H1 (cell line): ENCODE data around the gene KIN.

Experiments
- CHD2 ChIP-seq: IDR thresholded peaks from 2 replicates; pipeline ENCODE4 v1.6.1; 2012; ENCODE audit warnings: low read length, improper control_type of control experiment
- CTCF ChIP-seq, 3 experiments: IDR thresholded peaks; 1 replicate in 2 of 3; 2 replicates in 1 of 3; pipeline versions ENCODE4 v1.5.1 to v1.6.1; 2011; ENCODE audit warnings: low read length in 3 of 3, mild to moderate bottlenecking in 3 of 3, inconsistent platforms in 2 of 3, low read depth in 1 of 3, moderate library complexity in 1 of 3; ENCODE audit not compliant: insufficient read depth in 1 of 3; ENCODE audit errors: control extremely low read depth in 1 of 3
- EP300 ChIP-seq, 2 experiments: IDR thresholded peaks; 1 replicate in 1 of 2; 2 replicates in 1 of 2; pipeline ENCODE4 v1.6.1; 2011 to 2012; ENCODE audit warnings: low read depth in 2 of 2, low read length in 2 of 2, mild to moderate bottlenecking in 2 of 2, borderline replicate concordance in 1 of 2, inconsistent platforms in 1 of 2, moderate library complexity in 1 of 2

- TF ChIP-seq EP300 (IDR thresholded peaks at IDR 0.05; ENCODE audit: borderline replicate concordance in 1 of 2, low read depth in 2 of 2, low read length in 2 of 2), result no peak
- no peak for TF ChIP-seq CHD2
- no peak for TF ChIP-seq CTCF (IDR thresholded peaks at IDR 0.05; ENCODE audit: control extremely low read depth in 1 of 3, insufficient read depth in 1 of 3, low read depth in 1 of 3, low read length in 3 of 3)
These were observed 43.5 kb downstream of the KIN start for GRCh38 chr10:7744307-7744706.
